ENCODE measurements around the gene PGGHG. TPM values are rescaled to one million over a fixed set of nuclear protein-coding genes. Genes with fewer than 3 reads are reported as not detected.
A peak's percentile ranks its signal among the peaks of the same experiment; 100 is the strongest.

Gene PGGHG
- total and polyA plus RNA-seq, 12 donors: 3.3 to 45.3 (median 7.4) TPM

- Histone ChIP-seq H3K4me1 (peaks cover 0 to 35% (median 0%) of the 10 kb centered on the region in 9 donors), H3K27me3 (peaks cover 0 to 32% (median 15%) of the 10 kb centered on the region in 7 donors), H3K27ac (peak overlapping the region in 8 of 10 donors; percentile 9 to 97 (median 57)), H3K9me3 (peaks cover 0 to 11% (median 5%) of the 10 kb centered on the region in 11 donors), H3K36me3 (no peaks in the 10 kb centered on the region), H3K4me3 (peak overlapping the region in 4 of 10 donors; percentile 11 to 55 (median 36))
- intact Hi-C loops (cut with DNase I): no loop called here
- ATAC-seq (peak in 7 of 8 donors; percentile 32 to 63 (median 49)), DNase-seq (no peak)
- TF ChIP-seq, protein P1, sequence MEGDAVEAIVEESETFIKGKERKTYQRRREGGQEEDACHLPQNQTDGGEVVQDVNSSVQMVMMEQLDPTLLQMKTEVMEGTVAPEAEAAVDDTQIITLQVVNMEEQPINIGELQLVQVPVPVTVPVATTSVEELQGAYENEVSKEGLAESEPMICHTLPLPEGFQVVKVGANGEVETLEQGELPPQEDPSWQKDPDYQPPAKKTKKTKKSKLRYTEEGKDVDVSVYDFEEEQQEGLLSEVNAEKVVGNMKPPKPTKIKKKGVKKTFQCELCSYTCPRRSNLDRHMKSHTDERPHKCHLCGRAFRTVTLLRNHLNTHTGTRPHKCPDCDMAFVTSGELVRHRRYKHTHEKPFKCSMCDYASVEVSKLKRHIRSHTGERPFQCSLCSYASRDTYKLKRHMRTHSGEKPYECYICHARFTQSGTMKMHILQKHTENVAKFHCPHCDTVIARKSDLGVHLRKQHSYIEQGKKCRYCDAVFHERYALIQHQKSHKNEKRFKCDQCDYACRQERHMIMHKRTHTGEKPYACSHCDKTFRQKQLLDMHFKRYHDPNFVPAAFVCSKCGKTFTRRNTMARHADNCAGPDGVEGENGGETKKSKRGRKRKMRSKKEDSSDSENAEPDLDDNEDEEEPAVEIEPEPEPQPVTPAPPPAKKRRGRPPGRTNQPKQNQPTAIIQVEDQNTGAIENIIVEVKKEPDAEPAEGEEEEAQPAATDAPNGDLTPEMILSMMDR (IDR thresholded peaks at IDR 0.05): no peak
- 56 to 59% methylated on average over 21 of the region's 21 CpGs for WGBS, 2 donors
These were observed 19.6 kb upstream of the PGGHG start for GRCh38 chr11:269146-269890.

DNA sequence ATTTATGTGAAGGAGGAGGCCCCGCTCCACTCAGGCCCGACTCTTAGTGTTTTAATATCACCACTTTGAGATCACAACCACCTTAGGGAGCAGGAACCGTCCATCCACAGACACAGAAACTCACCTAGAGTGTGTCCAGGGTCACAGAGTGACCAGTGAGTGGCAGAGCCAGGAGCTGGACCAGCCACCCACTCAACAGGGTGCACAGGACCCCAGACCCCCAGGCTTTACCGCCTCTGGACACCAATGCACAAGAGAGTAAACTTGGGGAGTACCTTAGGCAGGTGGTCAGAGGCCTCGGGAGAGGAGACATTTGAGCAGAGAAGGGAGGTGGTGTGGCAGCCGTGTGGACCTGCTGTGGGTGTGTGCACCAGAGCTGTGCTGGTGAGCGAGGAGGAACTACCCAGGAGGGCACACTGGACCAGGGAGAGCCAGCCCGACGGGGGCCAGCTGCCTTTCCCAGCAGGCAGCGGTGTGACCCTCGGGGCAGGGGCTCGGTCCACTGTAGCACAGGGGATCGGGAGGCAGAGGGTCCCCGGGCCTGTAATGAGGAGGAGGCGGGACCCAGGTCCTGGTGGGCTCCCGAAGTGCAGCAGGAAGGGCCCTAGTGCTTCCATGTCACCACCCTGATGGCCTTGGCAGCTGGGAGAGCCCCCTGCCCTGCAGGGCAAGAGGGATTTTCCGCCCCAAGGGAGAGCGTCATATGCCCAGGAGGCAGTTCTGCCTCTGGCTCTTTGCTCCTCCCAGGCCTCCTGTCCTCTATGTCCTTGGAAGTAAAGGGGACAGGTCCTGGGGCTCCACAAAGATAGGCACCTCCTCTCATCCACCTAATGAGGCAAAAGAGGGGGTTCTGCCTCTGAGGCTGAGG lies 18.2 kb upstream of the PGGHG start:
- Histone ChIP-seq H3K36me3 (no peaks in the 10 kb centered on the region), H3K4me1 (peaks cover 0 to 35% (median 0%) of the 10 kb centered on the region in 9 donors), H3K27ac (peak overlapping the region in 2 of 10 donors; percentile 22 to 97), H3K27me3 (peaks cover 0 to 35% (median 15%) of the 10 kb centered on the region in 7 donors), H3K4me3 (no peak overlapping the region), H3K9me3 (peaks cover 0 to 8% (median 3%) of the 10 kb centered on the region in 11 donors)
- DNase-seq: no peak
- intact Hi-C loops (cut with DNase I): no loop called here
- TF ChIP-seq, protein P1 (IDR thresholded peaks at IDR 0.05): no peak
- no peak for ATAC-seq
- WGBS, 2 donors: 75 to 81% methylated on average over 18 of the region's 18 CpGs

DNA sequence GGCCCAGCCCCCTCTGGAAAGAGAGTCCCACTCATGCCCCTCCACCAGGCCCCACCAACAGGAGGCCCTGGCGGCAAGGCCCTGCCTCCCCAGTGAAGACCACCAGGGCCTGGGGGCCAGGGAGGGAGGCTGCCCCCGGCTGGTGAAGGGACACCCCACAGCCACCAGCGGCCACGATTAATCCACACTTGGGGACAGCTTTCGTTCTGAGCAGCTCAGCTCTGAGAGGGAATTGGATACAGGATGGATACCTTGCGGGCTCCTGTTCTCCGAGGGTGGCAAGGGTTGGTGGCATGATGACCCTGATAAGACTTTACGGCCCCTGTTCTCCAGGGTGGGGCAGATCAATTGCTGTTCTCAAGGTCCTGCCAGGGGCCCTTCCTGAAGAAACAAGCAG lies 17.6 kb upstream of the PGGHG start:
- WGBS, 2 donors: 67 to 80% methylated on average over 8 of the region's 8 CpGs
- TF ChIP-seq, protein P1 (IDR thresholded peaks at IDR 0.05): no peak
- intact Hi-C loops (cut with DNase I): no loop called here
- Histone ChIP-seq H3K36me3 (no peaks in the 10 kb centered on the region), H3K4me1 (peaks cover 0 to 35% (median 0%) of the 10 kb centered on the region in 9 donors), H3K9me3 (peaks cover 0 to 4% (median 0%) of the 10 kb centered on the region in 11 donors), H3K27ac (peak overlapping the region in 1 of 10 donors; percentile 97), H3K4me3 (no peak overlapping the region), H3K27me3 (peaks cover 0 to 40% (median 15%) of the 10 kb centered on the region in 7 donors)
- ATAC-seq (no peak), DNase-seq (no peak)

- Histone ChIP-seq H3K4me1 (peaks cover 0 to 32% (median 0%) of the 10 kb centered on the region in 9 donors), H3K9me3 (peaks cover 0 to 3% (median 0%) of the 10 kb centered on the region in 11 donors), H3K27ac (no peak overlapping the region), H3K27me3 (peaks cover 0 to 50% (median 21%) of the 10 kb centered on the region in 7 donors), H3K4me3 (no peak overlapping the region), H3K36me3 (no peaks in the 10 kb centered on the region)
- TF ChIP-seq, protein P1 (IDR thresholded peaks at IDR 0.05): no peak
- WGBS, 2 donors: 86 to 87% methylated on average over 22 of the region's 22 CpGs
- no peak for DNase-seq
- no peak for ATAC-seq
- intact Hi-C loops (cut with DNase I): no loop called here
These were observed 16.6 kb upstream of the PGGHG start for GRCh38 chr11:272195-272930.
